NCI-H1417 (cell line): ENCODE measurements around the gene SLC35D2.
"Not testable (repeated sequence)": the region's sequence is repeated elsewhere in the genome, so short reads cannot be mapped to it uniquely, and the experiment has no call there.

ENCODE experiments used
- DNase-seq, 3 experiments: peaks; one replicate each; lab custom pipeline; 2025; lab: John Stamatoyannopoulos, UW

SLC35D2 gene

DNA sequence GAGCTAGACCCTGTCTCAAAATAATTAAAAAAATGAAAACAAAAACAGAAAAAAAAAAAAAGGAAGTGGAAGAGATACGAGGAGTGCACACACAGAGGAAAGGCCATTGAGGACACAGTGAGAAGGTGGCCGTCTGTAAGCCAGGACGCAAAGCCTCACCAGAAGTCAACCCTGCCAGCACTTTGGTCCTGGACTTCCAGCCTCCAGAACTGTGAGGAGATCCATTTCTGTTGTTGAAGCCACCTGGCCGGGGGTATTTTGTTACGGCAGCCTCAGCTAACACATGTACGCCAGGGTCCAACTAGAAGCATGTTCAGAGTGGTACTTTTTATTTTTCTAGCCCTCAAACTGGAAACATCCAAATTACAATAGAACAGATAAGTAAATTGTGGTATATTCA is 21.8 kb downstream of the SLC35D2 start:
- no peak for DNase-seq

DNA sequence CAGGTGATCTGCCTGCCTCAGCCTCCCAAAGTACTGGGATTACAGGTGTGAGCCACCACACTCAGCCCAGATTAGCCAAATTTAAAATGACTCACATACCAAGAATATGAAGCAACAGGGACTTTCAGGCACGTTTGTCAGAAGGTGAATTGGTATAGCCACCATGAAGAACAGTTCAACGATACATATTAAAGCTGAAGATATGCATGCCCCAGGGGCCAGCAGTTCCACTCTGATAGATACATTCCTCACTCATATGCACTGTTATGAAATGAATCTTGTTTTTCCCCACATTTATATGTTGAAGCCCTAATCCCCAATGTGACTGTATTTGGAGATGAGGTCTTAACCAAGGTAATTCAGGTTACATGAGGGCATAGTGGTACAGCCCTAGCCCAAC is 22.5 kb downstream of the SLC35D2 start:
- DNase-seq: no peak

DNA sequence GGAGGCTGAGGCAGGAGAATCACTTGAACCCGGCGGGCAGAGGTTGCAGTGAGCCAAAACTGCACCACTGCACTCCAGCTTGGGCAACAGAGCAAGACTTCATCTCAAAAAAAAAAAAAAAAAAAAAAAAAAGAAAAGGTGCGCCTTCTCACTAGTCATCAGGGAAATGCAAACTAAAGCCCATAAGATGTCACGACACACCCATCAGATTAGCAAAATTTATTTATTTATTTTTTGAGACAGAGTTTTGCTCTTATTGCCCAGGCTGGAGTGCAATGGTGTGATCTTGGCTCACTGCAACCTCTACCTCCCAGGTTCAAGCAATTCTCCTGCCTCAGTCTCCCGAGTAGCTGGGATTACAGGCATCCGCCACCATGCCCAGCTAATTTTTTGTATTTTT is 23.0 kb downstream of the SLC35D2 start:
- not testable (repeated sequence) for DNase-seq

DNA sequence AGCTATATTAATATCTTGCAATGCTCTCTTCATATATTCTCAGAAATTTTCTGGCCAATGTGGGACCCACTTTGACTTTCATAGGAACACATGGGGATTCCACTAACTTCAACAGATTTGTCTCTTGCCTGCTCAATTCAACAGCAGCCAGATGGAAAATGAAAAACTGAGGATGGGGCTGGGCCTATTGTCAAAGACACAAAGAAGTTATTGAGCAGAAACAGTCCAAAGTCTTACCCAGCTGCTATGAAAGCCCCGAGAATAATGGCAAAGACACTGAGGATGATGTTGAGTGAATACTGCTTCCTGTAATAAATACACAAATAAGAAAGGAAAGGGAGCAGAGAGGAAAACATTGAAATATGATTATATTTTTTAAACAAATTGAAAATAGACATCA is 32.6 kb downstream of the SLC35D2 start:
- DNase-seq: no peak

DNA sequence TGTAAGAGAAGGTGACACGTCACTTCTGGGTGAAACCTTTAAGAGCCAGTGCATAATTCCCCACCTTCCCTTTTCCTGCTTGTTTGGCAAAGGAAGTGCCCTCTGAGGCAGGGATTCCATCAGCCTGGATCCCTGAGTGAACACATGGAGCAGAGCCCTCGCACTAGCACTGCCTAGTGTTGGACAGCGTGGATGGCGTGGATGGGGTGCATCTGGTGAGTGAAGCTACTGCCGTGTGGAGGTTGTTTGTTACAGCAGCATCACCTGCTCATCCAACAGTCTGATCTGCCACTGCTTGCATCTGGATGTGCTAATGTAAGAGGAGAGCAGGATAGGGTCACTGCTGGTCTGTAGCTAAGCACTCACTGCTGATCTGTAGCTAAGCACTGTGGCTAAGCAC is 35.2 kb downstream of the SLC35D2 start:
- no peak for DNase-seq

DNA sequence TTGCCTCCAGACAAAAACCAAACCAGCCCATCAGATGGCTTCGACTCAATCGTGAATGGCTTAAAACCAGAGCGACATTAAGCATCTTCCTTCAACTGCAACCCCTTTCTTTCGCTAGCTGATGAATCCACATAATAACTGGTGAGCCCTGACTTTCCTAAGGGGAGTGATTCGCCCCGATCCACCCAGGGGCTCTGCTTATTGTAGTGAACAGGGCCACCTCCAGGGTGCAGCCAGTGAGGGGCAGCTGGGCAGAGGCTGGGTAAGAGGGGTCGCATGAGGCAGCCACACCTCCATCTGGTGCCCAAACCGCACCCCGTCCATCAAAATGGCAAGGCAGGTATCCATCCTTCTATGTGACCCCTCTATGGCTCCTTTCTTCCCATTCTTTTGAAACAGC is 38.0 kb downstream of the SLC35D2 start:
- no peak for DNase-seq

DNA sequence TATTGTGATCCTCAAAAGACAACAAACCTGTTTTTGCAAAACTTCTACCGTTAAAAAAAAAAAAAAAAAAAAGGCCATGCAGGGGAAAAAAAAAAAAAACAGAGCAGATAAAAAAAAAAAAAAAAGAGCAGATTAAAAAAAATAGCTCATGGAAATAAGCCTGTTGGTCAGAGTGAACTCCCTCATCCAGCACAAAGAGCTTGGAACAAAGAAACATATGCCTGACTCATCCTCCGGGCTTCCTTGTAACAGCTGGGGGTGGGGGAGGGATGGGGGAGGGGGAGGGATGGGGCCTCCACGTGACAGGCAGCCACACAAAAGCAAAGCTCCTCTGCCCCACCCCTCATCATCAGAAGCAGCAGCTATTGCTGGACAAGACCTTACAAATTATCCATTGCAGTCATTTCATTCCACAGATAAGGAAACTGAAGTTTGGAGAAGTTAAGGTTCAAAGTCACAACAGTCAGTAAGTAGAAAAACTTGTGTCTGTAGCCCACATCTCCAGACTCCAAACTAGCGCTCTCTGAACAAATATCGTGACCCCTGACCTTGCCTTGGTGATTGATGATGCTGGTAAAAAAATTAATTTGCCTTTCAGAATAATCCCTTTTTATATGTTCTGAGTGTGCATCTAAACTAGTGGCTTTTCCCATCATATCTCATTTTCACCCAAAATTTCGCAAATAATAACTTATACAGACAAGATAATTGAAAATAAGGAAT is 38.9 kb downstream of the SLC35D2 start:
- DNase-seq: peak; percentile 6 to 71 (median 22)

DNA sequence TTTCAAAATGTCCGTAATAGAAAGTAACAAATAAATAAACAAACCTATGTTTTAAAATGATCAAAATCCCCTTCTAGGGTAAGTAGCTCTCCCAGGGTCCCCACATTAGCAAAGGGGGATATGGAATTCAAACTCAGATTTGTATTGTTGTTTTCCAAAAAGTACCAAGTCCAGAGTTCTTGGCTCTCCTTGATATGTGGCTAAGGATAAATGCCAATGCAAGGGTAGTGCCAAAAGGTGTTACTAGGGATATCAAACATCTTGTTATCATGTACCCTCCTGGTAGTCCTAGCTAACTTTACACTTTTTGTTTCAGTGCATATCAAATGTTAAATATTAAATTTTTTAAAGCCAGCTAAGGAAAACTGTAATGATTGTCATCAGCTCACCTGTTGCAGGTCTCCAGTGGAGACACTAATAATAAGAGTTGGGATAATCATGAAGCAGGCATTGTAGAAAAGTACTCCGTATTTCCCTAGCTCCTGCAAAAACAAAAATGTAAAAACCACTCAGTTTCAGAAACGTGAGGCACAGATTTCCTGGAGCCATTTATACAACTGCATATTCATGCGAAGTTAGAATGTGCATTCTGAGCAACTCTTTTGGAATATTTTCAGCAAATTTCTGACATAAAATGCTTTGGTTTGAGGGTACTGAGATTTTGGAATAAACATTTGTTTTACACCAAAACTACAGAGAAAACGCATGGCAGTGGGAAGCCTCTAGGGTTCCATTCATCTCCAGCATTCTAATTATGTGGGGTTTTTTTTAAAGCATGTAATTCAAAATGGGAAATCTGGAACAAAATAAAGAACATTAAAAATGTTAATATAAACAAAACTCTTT is 39.8 kb downstream of the SLC35D2 start:
- peak in 1 of 3 experiments; percentile 39 for DNase-seq

DNA sequence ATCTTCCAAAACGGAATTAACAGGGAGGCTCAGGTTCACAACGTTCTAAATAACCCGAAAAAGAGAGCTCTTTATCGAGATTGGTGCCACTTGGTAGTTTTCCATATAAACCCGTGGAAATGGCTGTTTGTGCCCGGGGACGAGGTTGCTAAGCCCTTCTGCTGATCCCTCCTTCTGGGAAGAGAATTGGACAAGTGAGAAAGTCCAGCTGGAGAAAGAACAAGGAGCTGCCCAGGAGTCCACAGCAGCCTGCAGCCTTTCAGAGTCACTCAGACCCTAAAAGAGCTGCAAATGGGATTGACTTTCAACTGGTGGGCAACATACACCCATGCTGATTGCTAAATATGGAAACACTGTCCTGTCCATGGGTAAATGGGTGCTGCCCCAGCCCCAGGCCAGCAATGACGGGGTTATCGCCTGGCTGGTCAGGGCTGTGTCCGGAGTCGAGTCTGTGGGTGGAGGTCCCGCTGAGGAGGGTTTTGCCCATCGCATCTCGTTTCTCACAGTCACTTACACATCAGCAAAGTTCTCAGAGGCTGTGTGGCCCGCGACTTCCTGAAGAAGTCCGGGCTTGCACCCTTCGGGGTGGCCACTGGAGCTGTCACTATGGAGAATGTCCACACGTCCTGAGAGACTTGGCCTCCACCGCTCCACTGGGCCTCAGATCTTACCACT is 40.8 kb downstream of the SLC35D2 start:
- DNase-seq: no peak

DNA sequence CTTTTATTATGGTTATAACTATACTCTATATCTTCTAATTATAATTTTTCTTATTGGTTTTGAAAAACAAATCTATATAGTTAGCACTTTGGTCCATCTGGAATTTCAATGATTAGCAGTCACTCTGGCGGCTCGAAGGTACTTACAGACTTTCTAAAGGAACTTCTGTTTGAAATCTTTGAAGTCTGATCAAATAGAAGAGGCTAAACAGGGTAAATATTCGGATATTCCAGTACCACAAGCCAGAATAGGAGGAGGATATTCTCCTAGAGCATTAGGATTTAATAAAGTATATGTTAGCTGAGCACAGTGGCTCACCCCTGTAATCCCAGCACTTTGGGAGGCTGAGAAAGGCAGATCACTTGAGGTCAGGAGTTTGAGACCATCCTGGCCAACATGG is 42.8 kb downstream of the SLC35D2 start:
- DNase-seq: no peak

DNA sequence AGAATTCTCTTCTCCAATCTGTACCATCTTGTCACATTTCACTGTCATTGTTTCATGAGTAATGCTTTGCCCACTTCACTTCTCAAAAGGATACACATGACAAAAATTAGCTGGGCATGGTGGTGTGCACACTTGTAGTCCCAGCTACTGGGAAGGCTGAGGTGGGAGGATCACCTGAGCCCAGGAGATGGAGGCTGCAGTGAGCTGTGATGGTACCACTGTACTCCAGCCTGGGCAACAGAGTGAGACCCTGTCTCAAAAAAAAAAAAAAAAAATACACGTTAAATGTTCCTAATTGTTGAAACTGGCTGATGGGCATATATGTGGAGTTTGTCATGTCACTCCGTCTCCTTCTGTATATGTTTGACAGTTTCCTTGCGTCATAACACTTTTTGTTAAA is 45.2 kb downstream of the SLC35D2 start:
- no peak for DNase-seq

DNA sequence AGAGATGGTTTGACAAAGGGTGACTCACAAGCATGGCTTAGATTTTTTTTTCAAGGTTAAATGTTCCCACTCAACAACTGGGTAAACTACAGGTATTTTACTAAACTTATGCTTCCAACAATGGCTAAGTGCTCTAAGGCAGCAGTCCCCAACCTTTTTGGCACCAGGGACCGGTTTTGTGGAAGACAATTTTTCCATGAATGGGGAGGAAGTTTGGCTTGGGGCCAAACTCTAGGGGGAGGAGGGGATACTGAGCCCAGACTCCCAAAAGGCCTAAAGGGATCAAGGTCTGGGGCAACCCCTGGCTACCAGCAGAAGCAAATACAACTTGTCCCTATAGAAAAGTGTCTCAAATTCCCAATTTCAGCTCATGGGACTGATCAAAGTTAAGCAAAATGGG is 49.6 kb downstream of the SLC35D2 start:
- DNase-seq: no peak

DNA sequence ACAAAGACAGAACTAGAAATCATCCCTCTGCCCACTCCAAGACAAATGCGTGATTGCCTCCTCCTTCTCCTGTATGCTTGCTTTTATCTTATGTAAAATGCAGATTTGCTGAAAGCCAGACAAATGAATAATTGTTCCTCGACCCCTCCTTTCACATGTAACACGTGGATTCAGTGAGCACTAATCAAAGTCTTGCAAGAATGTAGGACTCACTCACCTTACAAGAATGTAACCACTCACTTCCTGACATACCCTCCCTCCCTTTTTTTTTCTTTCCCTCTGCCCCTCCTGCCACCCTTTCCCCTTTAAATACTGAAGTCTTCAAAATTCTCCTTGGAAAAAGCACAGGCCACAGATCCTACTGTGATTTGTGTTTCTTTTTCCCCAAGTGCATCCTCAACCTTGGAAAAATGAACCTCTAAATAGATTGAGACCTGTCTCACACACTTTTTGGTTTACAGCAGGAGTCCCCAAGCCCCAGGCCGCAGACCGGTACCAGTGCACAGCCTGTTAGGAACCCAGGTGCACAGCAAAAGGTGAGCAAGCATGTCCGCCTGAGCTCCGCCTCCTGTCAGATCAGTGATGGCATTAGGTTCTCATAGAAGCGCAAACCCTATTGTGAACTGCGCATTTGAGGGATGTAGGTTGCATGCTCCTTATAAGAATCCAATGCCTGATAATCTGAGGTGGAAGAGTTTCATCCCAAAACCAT is 52.1 kb downstream of the SLC35D2 start:
- DNase-seq: no peak

DNA sequence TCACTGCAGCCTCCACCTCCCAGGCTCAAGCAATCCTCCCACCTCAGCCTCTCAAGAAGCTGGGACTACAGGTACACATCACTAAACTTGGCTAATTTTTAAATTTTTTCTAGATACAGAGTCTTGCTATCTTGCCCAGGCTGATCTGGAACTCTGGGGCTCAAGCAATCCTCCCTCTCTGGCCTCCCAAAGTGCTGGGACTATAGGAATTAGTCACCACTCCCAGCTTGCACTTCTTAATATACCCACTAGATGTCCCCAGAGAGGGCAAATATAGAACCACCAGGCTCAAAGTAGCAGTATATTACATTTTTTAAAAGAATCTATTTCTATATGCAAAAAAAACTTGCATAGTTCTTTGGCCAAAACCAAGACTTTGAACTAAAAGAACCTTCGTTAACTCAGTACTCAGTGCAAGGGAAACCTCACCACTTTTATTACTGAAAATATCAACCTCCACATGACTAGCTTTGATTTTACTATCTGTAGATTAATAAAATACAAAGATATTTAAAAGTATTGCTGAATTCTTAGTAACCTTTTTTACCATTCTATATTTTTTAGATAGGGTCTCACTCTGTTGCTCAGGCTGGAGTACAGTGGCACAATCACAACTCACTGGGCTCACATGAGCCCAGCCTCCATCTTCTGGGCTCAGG is 55.7 kb downstream of the SLC35D2 start:
- DNase-seq: peak; percentile 9 to 73 (median 47)

DNA sequence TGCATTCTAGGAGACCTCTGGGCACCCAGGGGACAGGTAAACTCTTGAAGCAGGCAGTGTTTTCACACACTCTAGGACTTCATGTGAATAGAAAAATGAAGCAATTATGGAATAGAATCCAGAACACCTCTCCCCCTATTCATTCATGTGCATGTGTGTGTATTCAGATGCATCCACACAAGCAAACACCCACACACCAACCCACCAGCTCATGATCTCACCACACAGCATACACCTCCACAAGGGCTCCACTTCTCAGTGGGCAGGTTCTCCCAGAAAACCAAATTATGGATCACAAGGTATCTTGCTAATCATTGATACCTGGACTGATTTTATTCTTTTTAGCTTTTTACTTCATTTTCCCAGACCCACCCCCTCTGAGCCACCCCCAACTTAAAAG is 60.3 kb downstream of the SLC35D2 start:
- no peak for DNase-seq

DNA sequence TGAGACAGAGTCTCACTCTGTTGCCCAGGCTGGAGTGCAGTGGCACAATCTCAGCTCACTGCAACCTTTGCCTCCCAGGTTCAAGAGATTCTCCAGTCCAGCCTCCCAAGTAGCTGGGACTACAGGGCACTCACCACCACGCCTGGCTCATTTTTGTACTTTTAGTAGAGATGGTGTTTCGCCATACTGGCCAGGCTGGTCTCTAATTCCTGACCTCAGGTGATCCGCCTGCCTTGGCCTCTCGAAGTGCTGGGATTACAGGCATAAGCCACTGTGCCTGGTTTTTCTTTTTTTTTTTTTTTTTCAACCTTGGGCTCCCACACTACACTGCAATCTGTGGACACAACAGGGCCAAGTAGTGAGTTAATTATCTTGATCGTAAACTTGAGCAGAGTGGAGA is 60.8 kb downstream of the SLC35D2 start:
- DNase-seq: not testable (repeated sequence)

DNA sequence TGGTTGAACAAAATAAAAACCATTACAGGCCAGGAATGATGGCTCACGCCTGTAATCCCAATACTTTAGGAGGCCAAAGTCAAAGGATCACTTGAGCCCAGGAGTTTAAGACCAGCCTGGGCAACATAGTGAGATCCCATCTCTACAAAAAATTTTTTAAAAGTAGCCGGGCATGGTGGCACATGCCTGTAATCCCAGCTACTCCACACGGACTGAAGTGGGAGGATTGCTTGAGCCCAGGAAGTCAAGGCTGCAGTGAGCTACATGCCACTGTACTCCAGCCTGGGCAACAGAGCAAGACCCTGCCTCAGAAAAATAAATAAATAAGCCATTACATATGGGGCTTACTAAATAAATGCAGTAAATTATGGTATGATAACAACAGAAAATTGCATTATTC is 61.3 kb downstream of the SLC35D2 start:
- not testable (repeated sequence) for DNase-seq

DNA sequence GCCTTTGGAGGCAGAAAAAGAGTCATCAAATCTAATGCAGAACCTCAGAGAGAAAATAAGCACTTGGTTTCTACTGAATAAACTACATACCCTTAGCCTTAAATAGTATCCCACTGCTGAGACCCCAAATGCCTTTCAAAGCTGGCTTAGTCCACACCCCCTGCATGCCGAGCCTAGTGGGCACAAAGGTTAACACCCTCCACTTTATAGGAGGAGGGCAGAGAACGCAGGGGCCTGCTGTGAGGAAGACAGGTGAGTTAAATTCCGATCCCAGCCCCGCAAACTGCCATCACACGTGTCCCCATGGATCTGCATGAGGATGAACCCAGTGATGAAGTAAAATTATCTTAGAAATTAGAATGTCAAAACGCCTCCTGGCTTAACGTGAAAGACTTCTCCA is 62.0 kb downstream of the SLC35D2 start:
- DNase-seq: no peak

DNA sequence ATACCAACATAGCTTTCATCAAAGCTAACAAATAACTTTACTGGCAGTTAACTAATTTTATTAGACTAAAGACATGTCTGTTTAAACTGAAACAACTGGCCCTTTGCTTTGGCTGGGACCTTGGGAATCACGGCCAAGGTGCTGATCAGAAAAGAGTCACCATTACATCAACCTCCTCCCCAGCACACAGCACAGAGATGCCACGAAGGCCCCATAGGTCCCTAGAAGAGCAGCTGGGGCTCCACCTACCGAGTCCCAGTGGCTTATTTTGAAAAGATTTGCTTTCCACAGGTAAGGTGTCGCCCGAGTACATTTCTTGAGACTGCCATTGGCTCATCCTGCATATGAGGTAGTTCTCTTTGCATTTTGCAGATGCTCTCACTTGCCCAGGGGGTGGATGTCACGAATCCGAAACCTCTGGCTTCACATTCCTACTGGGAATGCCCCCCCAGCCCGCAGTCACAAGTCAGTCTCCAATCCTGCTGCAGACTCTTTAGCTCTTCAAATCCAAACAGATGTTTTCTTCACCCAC is 62.7 kb downstream of the SLC35D2 start:
- no peak for DNase-seq

DNA sequence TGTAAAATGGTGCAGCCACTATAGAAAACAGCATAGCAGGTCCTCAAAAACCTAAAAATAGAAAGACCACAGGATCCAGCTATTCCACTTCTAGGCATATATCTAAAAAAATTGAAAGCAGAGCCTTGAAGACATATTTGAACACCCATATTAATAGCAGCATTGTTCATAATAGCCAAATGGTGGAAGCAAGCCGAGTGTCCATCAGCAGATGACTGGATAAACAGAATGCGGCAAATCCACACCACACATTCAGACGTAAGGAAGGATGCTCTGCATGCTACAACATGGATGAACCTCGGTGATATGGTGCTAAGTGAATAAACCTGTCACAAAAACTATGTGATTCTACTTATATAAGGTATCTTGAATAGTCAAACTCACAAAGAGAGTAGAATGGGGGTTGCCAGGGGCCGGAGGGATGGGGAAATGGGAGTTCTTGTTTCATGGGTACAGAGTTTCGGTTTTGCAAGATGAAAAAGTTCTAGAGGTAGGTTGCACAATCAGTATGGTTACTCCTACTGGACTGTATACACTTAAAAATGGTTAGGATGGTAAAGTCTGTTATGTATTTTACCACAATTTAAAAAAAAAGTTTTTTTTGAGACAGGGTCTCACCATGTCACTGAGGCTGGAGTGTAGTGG is 64.5 kb downstream of the SLC35D2 start:
- no peak for DNase-seq
